Subcutaneous adipose tissue (tissue), 4 donors: ENCODE results near the gene SLC25A20. TPM values are rescaled to one million over a fixed set of nuclear protein-coding genes. Genes with fewer than 3 reads are reported as not detected.

Experiments
- CTCF ChIP-seq: fragments of 450-650 bp; IDR thresholded peaks from one replicate; pipeline ENCODE4 v1.5.1; 2016; ENCODE audit warnings: low read depth, mild to moderate bottlenecking, control low read depth, antibody characterized with exemption, moderate library complexity
- total RNA-seq, 4 donors: library from RNA; depleted of rRNA; stranded (reverse); fragments of >200 nt; gene quantifications; one replicate each; pipeline ENCODE4 v1.1.0, GENCODE V29; 2016

SLC25A20 gene
- total RNA-seq, 4 donors from 2014 or later = 28.8 to 58.4 (median 42.2) TPM

- no peak for TF ChIP-seq CTCF
These were observed 33.4 kb upstream of the SLC25A20 start for GRCh38 chr3:48931944-48932580.

GRCh38 chr3:48930590-48930989, 31.9 kb upstream of the SLC25A20 start:
- TF ChIP-seq CTCF = no peak

GRCh38 chr3:48929358-48930035, 30.8 kb upstream of the SLC25A20 start:
- no peak for TF ChIP-seq CTCF

GRCh38 chr3:48928679-48929078, 30.0 kb upstream of the SLC25A20 start:
- no peak for TF ChIP-seq CTCF

- TF ChIP-seq CTCF = no peak
These were observed 29.2 kb upstream of the SLC25A20 start for GRCh38 chr3:48927928-48928327.

- no peak for TF ChIP-seq CTCF
These were observed 28.0 kb upstream of the SLC25A20 start for GRCh38 chr3:48926425-48927392.
